ENCODE results near the gene IGHMBP2.

Gene IGHMBP2

GRCh38 chr11:68927280-68928135 lies 23.8 kb downstream of the IGHMBP2 start:
- no peak for DNase-seq (ENCODE audit: low read depth in 4 of 4, low spot score in 1 of 4)

- DNase-seq (ENCODE audit: low read depth in 4 of 4, low spot score in 1 of 4), result no peak
These were observed 24.6 kb downstream of the IGHMBP2 start for GRCh38 chr11:68928136-68928880.

GRCh38 chr11:68929135-68929534 lies 25.4 kb downstream of the IGHMBP2 start:
- DNase-seq (ENCODE audit: low read depth in 4 of 4, low spot score in 1 of 4), result no peak

- DNase-seq (ENCODE audit: low read depth in 4 of 4, low spot score in 1 of 4), result no peak
These were observed 26.2 kb downstream of the IGHMBP2 start for GRCh38 chr11:68929706-68930570.

- no peak for DNase-seq (ENCODE audit: low read depth in 4 of 4, low spot score in 1 of 4)
These were observed 27.5 kb downstream of the IGHMBP2 start for GRCh38 chr11:68930991-68931855.

GRCh38 chr11:68931911-68932310 lies 28.2 kb downstream of the IGHMBP2 start:
- no peak for DNase-seq (ENCODE audit: low read depth in 4 of 4, low spot score in 1 of 4)

- no peak for DNase-seq (ENCODE audit: low read depth in 4 of 4, low spot score in 1 of 4)
These were observed 28.7 kb downstream of the IGHMBP2 start for GRCh38 chr11:68932358-68932757.

GRCh38 chr11:68932933-68933577 lies 29.4 kb downstream of the IGHMBP2 start:
- DNase-seq (ENCODE audit: low read depth in 4 of 4, low spot score in 1 of 4), result no peak

- no peak for DNase-seq (ENCODE audit: low read depth in 4 of 4, low spot score in 1 of 4)
These were observed 30.1 kb downstream of the IGHMBP2 start for GRCh38 chr11:68933605-68934320.

GRCh38 chr11:68934321-68934645 lies 30.6 kb downstream of the IGHMBP2 start:
- no peak for DNase-seq (ENCODE audit: low read depth in 4 of 4, low spot score in 1 of 4)

- no peak for DNase-seq (ENCODE audit: low read depth in 4 of 4, low spot score in 1 of 4)
These were observed 31.0 kb downstream of the IGHMBP2 start for GRCh38 chr11:68934666-68935065.

- DNase-seq (ENCODE audit: low read depth in 4 of 4, low spot score in 1 of 4), result no peak
These were observed 31.4 kb downstream of the IGHMBP2 start for GRCh38 chr11:68935066-68935465.

- DNase-seq (ENCODE audit: low read depth in 4 of 4, low spot score in 1 of 4), result no peak
These were observed 32.0 kb downstream of the IGHMBP2 start for GRCh38 chr11:68935516-68936357.

- no peak for DNase-seq (ENCODE audit: low read depth in 4 of 4, low spot score in 1 of 4)
These were observed 32.6 kb downstream of the IGHMBP2 start for GRCh38 chr11:68936358-68936636.

- DNase-seq (ENCODE audit: low read depth in 4 of 4, low spot score in 1 of 4), result no peak
These were observed 33.3 kb downstream of the IGHMBP2 start for GRCh38 chr11:68936676-68937620.

GRCh38 chr11:68938088-68938487 lies 34.4 kb downstream of the IGHMBP2 start:
- DNase-seq (ENCODE audit: low read depth in 4 of 4, low spot score in 1 of 4), result no peak

GRCh38 chr11:68938816-68939582 lies 35.3 kb downstream of the IGHMBP2 start:
- no peak for DNase-seq (ENCODE audit: low read depth in 4 of 4, low spot score in 1 of 4)
